SK-N-SH (cell line): Measurements from ENCODE around the gene CSNK1E.

Experiments
- FOXM1 ChIP-seq: IDR thresholded peaks from 2 replicates; pipeline ENCODE4 v1.4.0; 2012; ENCODE audit warnings: low read depth, mild to moderate bottlenecking
- ZBTB33 ChIP-seq: IDR thresholded peaks from 2 replicates; pipeline ENCODE4 v1.4.0; 2012; ENCODE audit warnings: low read depth, borderline replicate concordance

GRCh38 chr22:38347944-38348750 is 30.9 kb upstream of the CSNK1E start:
- TF ChIP-seq ZBTB33 (no peak), FOXM1 (no peak)
